NCI-H345 treated with DMSO at 0.1 percent for 48 hours (cell line): ENCODE data around the gene SMYD3.
A peak's percentile ranks its signal among the peaks of the same experiment; 100 is the strongest.

Source experiments
- DNase-seq: peaks from one replicate; lab custom pipeline; 2025; ENCODE audit not compliant: unreplicated experiment; lab: John Stamatoyannopoulos, UW

Gene SMYD3

GRCh38 chr1:246187834-246188372 is 319.2 kb downstream of the SMYD3 start:
- DNase-seq: no peak

GRCh38 chr1:246184503-246184902 is 322.6 kb downstream of the SMYD3 start:
- no peak for DNase-seq

DNA sequence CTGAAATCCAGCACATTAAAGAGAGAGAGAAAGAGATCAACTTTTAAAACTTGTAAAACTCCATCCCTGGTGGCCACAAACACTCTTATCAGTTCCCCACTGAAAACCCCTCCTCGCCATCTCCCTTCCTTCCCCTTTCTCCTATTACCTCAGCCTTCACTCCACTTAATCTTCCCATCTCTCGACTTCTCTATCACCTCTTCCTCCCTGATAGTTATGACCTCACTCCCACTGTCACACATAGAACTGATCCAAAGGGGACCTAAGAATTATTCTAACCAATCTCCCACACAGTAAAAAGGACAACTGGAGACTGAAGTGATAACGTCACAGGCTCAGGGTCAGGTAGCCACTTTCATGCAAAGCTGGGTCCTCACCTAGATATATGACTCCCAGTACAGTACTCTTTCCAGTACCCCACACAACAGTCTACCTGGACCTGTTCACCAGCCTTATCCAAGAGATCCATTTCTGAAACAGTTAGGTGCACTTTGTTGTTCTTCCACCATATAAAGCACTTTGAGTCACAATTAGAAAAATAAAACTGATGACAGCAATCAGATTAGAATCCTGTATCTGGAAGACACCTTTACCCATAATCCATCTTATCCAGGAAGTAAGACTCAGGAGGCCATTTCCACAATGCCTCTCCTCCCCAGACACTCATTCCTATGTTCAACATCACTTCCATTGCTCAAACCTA is 324.8 kb downstream of the SMYD3 start:
- DNase-seq: no peak

GRCh38 chr1:246181241-246181640 is 325.8 kb downstream of the SMYD3 start:
- DNase-seq: no peak

DNA sequence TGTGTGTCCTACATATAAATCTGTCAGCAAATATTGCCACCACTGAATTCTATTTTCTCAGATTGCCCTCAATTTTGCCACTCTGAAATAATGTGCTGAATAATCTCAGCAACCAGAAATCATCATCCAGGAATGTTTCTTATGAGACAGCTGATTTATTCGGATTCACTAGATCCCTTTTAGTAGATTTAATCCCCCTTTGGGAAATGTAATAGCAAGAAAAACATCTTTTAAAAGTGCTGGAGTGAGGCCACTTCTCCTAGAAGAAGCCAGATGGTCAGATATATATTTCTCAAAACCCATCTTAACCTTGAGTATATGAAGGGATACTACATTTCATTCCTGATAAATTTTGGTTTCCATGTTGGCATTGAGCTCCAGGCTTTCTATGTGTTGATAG is 327.7 kb downstream of the SMYD3 start:
- DNase-seq: no peak

DNA sequence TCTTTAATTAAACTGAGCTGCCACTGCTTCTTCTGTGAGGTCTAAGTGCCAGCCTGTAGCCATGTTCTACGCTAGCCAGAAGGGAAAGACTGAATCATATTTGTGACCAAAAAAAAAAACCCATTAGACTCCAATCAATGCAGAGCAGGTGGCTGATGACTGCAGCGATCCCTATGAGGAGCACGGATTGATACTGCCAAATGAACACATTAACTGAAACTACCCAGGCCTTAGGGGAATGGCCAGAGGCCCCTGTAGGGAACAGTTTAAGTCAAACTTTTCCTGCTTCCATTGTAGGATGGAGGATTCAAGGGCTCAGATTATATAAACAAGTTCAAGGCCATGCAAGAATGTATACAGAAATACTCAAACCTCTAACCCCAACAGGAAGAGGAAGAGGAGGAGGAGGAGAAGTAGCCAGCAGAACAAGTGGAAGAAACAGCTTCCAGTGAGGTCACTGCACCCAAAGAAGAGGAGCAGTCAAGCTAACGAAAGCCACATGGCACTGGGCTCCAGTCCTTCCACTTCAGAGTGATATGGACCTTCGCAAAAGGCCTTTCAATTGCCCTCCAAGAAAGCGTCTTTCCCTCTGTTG is 328.3 kb downstream of the SMYD3 start:
- no peak for DNase-seq

GRCh38 chr1:246176126-246177024 is 330.7 kb downstream of the SMYD3 start:
- DNase-seq: no peak

DNA sequence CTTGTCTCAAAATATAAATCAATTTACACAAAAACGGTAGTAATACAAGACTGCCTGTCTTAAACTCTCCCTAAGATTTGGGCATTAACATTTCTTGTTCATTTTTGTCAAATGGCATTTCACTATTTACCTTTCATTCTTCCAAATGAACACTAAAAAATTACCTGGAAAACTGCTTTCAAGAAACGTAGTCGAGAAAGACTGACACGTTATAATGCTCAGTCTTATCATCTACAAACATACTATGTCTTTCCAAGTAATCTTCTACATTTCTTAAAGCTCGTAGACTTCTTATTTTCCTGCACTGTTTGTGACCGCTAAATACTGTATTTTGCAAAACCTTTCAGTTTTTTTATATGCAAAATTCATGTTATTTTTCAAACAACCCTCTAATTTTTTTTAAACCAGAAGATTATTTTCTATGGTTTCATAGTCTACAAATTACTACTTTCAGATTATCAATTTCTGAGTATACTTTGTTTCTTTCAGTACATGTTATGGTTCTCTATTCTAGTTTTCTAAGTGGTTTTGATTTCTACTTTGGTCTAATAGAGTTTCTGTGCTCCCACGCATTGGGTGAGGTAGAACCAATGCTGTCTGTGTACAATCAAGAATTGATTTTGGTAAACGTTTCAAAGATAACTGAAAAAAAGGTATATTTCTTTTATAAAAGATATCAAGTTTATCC is 336.4 kb downstream of the SMYD3 start:
- DNase-seq: no peak

- no peak for DNase-seq
Observed at GRCh38 chr1:246169486-246169885, 337.6 kb downstream of the SMYD3 start.

DNA sequence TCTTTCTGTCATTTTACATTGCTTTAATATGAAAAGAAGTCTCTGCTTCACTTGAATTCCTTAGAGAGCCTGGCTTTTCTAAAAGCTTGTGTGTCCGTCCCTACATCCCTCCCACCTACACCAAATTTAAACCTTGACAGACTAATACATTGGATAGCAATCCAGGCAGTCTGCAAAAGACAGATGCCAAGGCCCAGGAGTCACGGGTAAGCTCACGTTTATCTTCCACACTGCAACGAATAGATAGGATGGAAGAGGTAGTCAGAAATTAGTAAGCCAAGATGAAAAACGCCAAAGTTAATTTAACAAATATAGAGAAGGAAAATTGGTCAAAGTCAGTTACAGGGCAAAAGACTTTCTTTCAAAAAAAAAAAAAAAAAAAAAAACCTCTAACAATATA is 338.1 kb downstream of the SMYD3 start:
- no peak for DNase-seq

DNA sequence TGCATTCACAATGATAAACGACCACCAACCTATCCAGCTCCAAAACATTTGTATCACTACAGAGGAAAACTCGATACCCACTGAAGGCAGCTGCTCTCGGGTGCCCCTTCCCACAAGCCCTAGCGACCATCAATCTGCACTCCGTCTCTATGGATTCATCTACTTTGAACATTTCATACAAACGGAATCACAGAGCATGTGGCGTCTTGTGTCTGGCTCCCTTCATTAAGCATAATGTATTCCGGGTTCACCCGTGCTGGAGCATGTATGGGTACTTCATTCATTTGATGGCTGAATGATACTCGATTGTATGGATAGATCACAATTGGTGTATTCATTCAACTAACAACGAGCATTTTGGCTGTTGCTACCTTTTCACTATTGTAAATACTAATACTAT is 340.2 kb downstream of the SMYD3 start:
- no peak for DNase-seq

DNA sequence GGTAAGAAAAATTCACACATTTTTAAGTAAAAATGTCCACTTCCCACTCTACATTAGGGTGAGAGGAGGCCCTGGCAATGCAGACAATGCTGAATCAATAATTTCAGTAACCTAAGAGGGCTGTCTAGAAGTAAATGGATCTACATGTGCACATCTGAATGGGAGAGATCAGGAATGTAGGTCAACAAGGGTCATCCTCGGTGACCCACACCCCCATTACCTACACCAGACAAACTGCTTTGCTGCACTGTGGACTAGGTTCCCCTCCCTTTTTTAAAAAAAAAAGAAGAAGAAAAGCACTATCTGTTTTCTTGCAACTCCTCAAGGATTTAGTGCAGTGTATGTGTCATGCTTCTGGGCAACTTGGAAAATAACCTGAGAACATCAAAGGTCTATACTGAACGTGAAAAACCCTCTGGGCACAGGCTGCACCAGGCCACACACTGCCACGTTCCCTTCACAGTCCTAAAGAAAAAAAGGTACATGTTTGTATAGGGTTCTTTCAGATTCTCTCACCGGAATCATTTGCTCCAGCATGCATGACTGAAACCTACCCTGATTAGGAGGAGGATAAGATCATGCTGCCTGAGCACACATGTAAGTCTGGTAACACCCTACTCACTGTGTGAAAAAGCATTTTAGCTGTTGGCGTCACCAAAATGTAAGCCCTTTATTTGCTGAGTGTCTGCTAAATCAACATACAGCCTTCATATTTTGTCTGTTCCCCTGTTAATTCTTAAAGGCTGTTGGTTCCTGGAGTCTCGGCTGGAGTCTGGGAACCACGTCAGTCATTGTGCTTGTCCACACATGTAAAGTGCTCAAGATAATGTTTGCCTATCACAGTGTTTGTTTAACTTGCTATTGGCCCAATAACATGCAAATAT is 341.0 kb downstream of the SMYD3 start:
- peak; percentile 71 for DNase-seq

GRCh38 chr1:246164764-246165163 is 342.3 kb downstream of the SMYD3 start:
- DNase-seq: no peak

DNA sequence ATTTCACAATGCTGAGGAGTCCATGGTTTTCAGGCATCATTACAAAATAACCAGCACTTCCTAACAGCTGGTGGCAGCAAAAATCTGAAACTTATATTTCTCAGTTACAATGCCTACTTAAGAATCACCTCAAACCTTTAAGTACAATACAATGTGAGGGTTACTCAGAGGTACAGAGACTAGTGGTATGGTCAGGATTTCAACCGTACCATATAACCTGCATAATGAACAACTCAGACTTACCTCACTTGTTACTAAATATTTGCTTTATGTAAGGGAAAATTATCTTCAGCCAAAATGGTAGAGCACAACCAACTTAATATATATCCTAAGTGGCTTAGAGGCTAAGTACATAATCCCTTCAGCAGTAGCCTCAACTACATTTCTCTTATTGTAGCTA is 344.5 kb downstream of the SMYD3 start:
- no peak for DNase-seq

DNA sequence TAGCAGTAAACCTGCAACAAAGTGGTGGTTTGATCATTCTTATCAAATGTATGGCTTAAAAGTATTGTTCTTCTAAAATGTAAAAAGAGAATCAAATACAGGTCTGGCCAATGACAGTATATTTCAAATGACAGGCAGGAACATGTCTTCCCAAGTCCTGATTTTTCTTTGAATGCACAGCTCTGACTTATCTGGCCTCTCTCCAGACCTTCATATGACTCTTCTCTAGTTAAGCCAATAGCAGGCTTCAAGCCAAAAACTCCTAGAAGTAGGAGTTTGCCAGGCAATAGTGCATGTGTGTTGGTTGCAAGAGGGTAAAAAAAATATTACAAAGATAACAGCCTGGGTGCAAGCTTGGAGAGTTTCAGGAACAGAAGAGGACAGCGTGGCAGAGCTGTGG is 345.5 kb downstream of the SMYD3 start:
- no peak for DNase-seq

- DNase-seq: peak; percentile 88
Observed at GRCh38 chr1:246160905-246161304, 346.2 kb downstream of the SMYD3 start.

- no peak for DNase-seq
Observed at GRCh38 chr1:246160374-246160773, 346.7 kb downstream of the SMYD3 start.

GRCh38 chr1:246159279-246160227 is 347.5 kb downstream of the SMYD3 start:
- no peak for DNase-seq

DNA sequence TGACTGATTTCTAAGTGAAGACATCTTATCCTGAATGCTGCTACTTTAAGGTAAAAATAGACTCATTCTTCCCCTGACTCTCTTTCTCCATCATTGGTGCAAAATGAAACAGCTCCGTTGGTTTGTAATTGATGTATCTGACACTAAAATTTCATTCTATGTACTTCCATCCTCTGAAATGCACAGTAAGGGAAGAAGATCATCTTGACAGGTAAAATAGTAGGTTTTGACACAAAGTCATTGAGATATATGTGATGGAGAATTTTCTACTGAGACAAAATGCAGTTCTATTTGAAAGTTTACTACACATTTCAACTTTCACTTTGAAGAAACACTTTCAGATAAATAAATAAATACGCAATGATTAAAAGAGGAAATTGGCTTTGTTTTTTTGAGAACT is 348.9 kb downstream of the SMYD3 start:
- no peak for DNase-seq
